Astrocyte of the spinal cord (primary cell): ENCODE measurements around the gene ROGDI.
A peak's percentile ranks its signal among the peaks of the same experiment; 100 is the strongest.

Experiments used
- DNase-seq: peaks from one replicate; pipeline ENCODE4 v3.0.0; 2011; ENCODE audit warnings: low read depth, low spot score
- H3K4me3 ChIP-seq: 2 replicates; pipeline ENCODE4 v1.5.1; 2011; ENCODE audit warnings: low read depth, mild to moderate bottlenecking, low read length, moderate library complexity
- CTCF ChIP-seq: IDR thresholded peaks from 2 replicates; pipeline ENCODE4 v1.5.1; 2012; ENCODE audit warnings: low read depth, mild to moderate bottlenecking, low read length, inconsistent platforms
- in situ Hi-C: cut with HindIII; loops from 2 replicates; pipeline ENCODE4 v1.10.0; 2017; ENCODE audit warnings: low sequenced_read_pairs

Gene ROGDI

GRCh38 chr16:4806280-4806679 is 3.8 kb upstream of the ROGDI start:
- no peak for DNase-seq
- H3K4me3 ChIP-seq: no peak overlapping the region
- TF ChIP-seq CTCF: no peak
- in situ Hi-C loops: no loop called here

- TF ChIP-seq CTCF: no peak
- no peak for DNase-seq
- in situ Hi-C loops: no loop called here
- H3K4me3 ChIP-seq: no peak overlapping the region
Measured at GRCh38 chr16:4805231-4805630, 2.8 kb upstream of the ROGDI start.

GRCh38 chr16:4803898-4804762 is 1.7 kb upstream of the ROGDI start:
- no peak for DNase-seq
- no peak overlapping the region for H3K4me3 ChIP-seq
- TF ChIP-seq CTCF: no peak
- in situ Hi-C loops: no loop called here

GRCh38 chr16:4803401-4803844 is 990 bp upstream of the ROGDI start:
- DNase-seq: no peak
- H3K4me3 ChIP-seq: peak overlapping the region; percentile 63
- TF ChIP-seq CTCF: no peak
- in situ Hi-C loops: no loop called here

GRCh38 chr16:4802659-4803287 is 340 bp upstream of the ROGDI start:
- DNase-seq: peak; percentile 92
- TF ChIP-seq CTCF: no peak
- peak overlapping the region; percentile 63 for H3K4me3 ChIP-seq
- in situ Hi-C loops: no loop called here

GRCh38 chr16:4801051-4801961 is 1.1 kb downstream of the ROGDI start:
- H3K4me3 ChIP-seq: peak overlapping the region; percentile 63
- no peak for TF ChIP-seq CTCF
- in situ Hi-C loops: no loop called here
- DNase-seq: no peak
